GM12878 (cell line): ENCODE measurements around the gene SH3D19. TPM values are rescaled to one million over a fixed set of nuclear protein-coding genes. Genes with fewer than 3 reads are reported as not detected.
A peak's percentile ranks its signal among the peaks of the same experiment; 100 is the strongest.

Source experiments
- ATAC-seq: fragments of 200-7000 bp; cut with Tn5 transposase; 3 replicates; pipeline ENCODE4 v1.9.1; 2020; ENCODE audit warnings: mild to moderate bottlenecking, moderate library complexity
- BruUV-seq: library from RNA; stranded (reverse); fragments of 400-500 nt; replicated peaks from 2 replicates; lab custom pipeline; 2021; lab: Mats Ljungman, UMichigan
- CTCF ChIA-PET: fragments of 300-600 bp; sonication (Branson Sonifier 250); formaldehyde crosslinking; extraction: SDS; loops from one replicate; lab custom pipeline; 2021; ENCODE audit warnings: inconsistent platforms; lab: Yijun Ruan, JAX
- POLR2A ChIA-PET: fragments of 350-600 bp; formaldehyde crosslinking; extraction: SDS; loops from one replicate; lab custom pipeline; 2021; ENCODE audit warnings: inconsistent platforms; lab: Charles Lee
- RAD21 ChIA-PET: fragments of 300-600 bp; sonication (Branson Sonifier 250); formaldehyde crosslinking; loops from one replicate; lab custom pipeline; 2023; ENCODE audit warnings: antibody characterized with exemption; ENCODE audit not compliant: unreplicated experiment; lab: Charles Lee
- SMC1A ChIA-PET: fragments of 300-600 bp; sonication (Branson Sonifier 250); formaldehyde crosslinking; loops from one replicate; lab custom pipeline; 2023; ENCODE audit not compliant: unreplicated experiment, uncharacterized antibody; lab: Charles Lee
- DNase-seq: peaks from one replicate; pipeline ENCODE4 v3.0.0-alpha.2; 2011; ENCODE audit warnings: low read depth, low spot score
- FAIRE-seq: peaks from 3 replicates; lab custom pipeline; 2011; peaks lifted over from hg19 to GRCh38; lab: Jason Lieb, UNC
- H2AFZ ChIP-seq: 2 replicates; pipeline ENCODE4 v1.6.0; 2011; ENCODE audit warnings: low read depth, low read length, control low read depth; ENCODE audit not compliant: control insufficient read depth
- H3K27ac ChIP-seq: 2 replicates; pipeline ENCODE4 v1.5.1; 2011; ENCODE audit warnings: control low read depth; ENCODE audit not compliant: control insufficient read depth, insufficient read depth
- H3K27me3 ChIP-seq, 2 experiments: replicated peaks in 1 of 2; 2 replicates each; pipeline versions ENCODE4 v1.6.0 to v1.6.1; 2011; ENCODE audit warnings: low read length in 1 of 2; ENCODE audit not compliant: control insufficient read depth in 2 of 2, insufficient read depth in 2 of 2
- H3K36me3 ChIP-seq, 2 experiments: 2 replicates each; pipeline ENCODE4 v1.5.1; 2011; ENCODE audit warnings: low read length in 1 of 2; ENCODE audit not compliant: control insufficient read depth in 2 of 2, insufficient read depth in 2 of 2
- H3K4me1 ChIP-seq: 2 replicates; pipeline ENCODE4 v1.6.1; 2011; ENCODE audit warnings: mild to moderate bottlenecking, low read length, moderate library complexity, mixed read lengths; ENCODE audit not compliant: control insufficient read depth, insufficient read depth
- H3K4me2 ChIP-seq: 2 replicates; pipeline ENCODE4 v1.6.0; 2011; ENCODE audit warnings: control low read depth; ENCODE audit not compliant: control insufficient read depth, insufficient read depth
- H3K4me3 ChIP-seq: fragments of 200-600 bp; sonication (generic); 2 replicates; pipeline ENCODE4 v1.5.1; 2016
- H3K79me2 ChIP-seq: 2 replicates; pipeline ENCODE4 v1.6.0; 2011; ENCODE audit warnings: low read length; ENCODE audit not compliant: control insufficient read depth, insufficient read depth
- H3K9ac ChIP-seq: 2 replicates; pipeline ENCODE4 v1.8.0; 2011; ENCODE audit warnings: low read length, control low read depth, mixed read lengths; ENCODE audit not compliant: control insufficient read depth, insufficient read depth
- H3K9me3 ChIP-seq: replicated peaks from 3 replicates; pipeline ENCODE4 v1.5.1; 2011; ENCODE audit warnings: mild to moderate bottlenecking, low read length; ENCODE audit not compliant: control insufficient read depth, insufficient read depth
- H4K20me1 ChIP-seq: 2 replicates; pipeline ENCODE4 v1.6.0; 2011; ENCODE audit not compliant: control insufficient read depth, insufficient read depth
- BMI1 ChIP-seq: fragments of 450-650 bp; IDR thresholded peaks from 2 replicates; pipeline ENCODE4 v1.6.1; 2016; ENCODE audit warnings: mild to moderate bottlenecking, moderate library complexity, borderline replicate concordance
- CEBPB ChIP-seq, 2 experiments: fragments of 150-350 bp in 1 of 2; IDR thresholded peaks; 2 replicates each; pipeline ENCODE4 v1.6.1; 2012 to 2014; ENCODE audit warnings: low read depth in 2 of 2, low read length in 2 of 2, borderline replicate concordance in 1 of 2, inconsistent platforms in 1 of 2
- CHD4 ChIP-seq: fragments of 200-600 bp; sonication (generic); IDR thresholded peaks from 2 replicates; pipeline ENCODE4 v1.6.1; 2016; ENCODE audit warnings: mild to moderate bottlenecking
- JUND ChIP-seq: IDR thresholded peaks from 2 replicates; pipeline ENCODE4 v1.6.1; 2012; ENCODE audit warnings: low read depth, mild to moderate bottlenecking, low read length, improper control_type of control experiment, moderate library complexity
- LARP7 ChIP-seq: fragments of 450-650 bp; IDR thresholded peaks from 2 replicates; pipeline ENCODE4 v1.6.1; 2017; ENCODE audit warnings: mild to moderate bottlenecking
- RAD51 ChIP-seq: fragments of 450-650 bp; IDR thresholded peaks from 2 replicates; pipeline ENCODE4 v1.6.1; 2016; ENCODE audit warnings: moderate library complexity, mild to moderate bottlenecking, inconsistent platforms
- RBBP5 ChIP-seq: fragments of 200-600 bp; sonication (generic); conservative IDR thresholded peaks from 2 replicates; pipeline ENCODE4 v1.6.1; 2016
- ZNF207 ChIP-seq: fragments of 450-650 bp; IDR thresholded peaks from 2 replicates; pipeline ENCODE4 v1.6.1; 2014; ENCODE audit warnings: antibody characterized with exemption, mild to moderate bottlenecking, borderline replicate concordance
- ZNF274 ChIP-seq: IDR thresholded peaks from one replicate; pipeline ENCODE4 v1.8.0; 2011; ENCODE audit not compliant: insufficient read length, insufficient read depth
- WGBS: methylation state at CpG from one replicate; pipeline ENCODE4 v1.1.6; 2016; ENCODE audit warnings: low lambda C conversion rate; ENCODE audit not compliant: insufficient replicate concordance, insufficient coverage; ENCODE audit errors: missing lambda C conversion rate; 5-methylcytosine and 5-hydroxymethylcytosine counted together
- in situ Hi-C: fragments of 300-500 bp; cut with MboI; formaldehyde crosslinking; loops from 9 replicates; pipeline ENCODE4 v1.14.3; 2018; ENCODE audit warnings: mixed read lengths
- intact Hi-C: fragments of 100-400 bp; cut with micrococcal nuclease; formaldehyde crosslinking; loops from one replicate; pipeline ENCODE4 v1.14.2; 2022; ENCODE audit not compliant: unreplicated experiment
- polyA plus RNA-seq, 11 experiments: library from polyadenylated mRNA; depleted of rRNA in 4 of 11; unstranded in 6 of 11; stranded (reverse) in 5 of 11; fragments of >200 nt; fragmentation: Nextera tagmentation in 4 of 11; fragmentation: Illumina TruSeq in 1 of 11; extraction: Ambion mirVana in 4 of 11; extraction: Trizol in 1 of 11; gene quantifications; 1 replicate in 1 of 11; 2 replicates in 10 of 11; pipeline versions ENCODE4 v1.2.1 to v1.2.3, GENCODE V29; 2011 to 2016; ENCODE audit warnings: inconsistent platforms in 2 of 11, missing spikeins in 2 of 11, low read depth in 1 of 11
- total RNA-seq, 4 experiments: library from RNA; depleted of rRNA in 3 of 4; stranded (reverse); fragments of >200 nt in 3 of 4; fragmentation: Illumina TruSeq in 1 of 4; extraction: Trizol in 1 of 4; gene quantifications; 2 replicates each; pipeline versions ENCODE4 v1.2.1 to v1.2.3, GENCODE V29; 2013 to 2021
- TF ChIP-seq, protein P1 (sequence below): fragments of 450-650 bp; formaldehyde crosslinking; IDR thresholded peaks from 2 replicates; pipeline ENCODE4 v1.4.0; 2020; ENCODE audit warnings: mild to moderate bottlenecking, moderate library complexity
- TF ChIP-seq, protein P2 (sequence below): IDR thresholded peaks from 2 replicates; pipeline ENCODE4 v1.6.1; 2011; ENCODE audit warnings: low read depth, low read length, improper control_type of control experiment, borderline replicate concordance

The SH3D19 gene
- total and polyA plus RNA-seq, 10 of the 15 experiments (the other 5 are each of a cell fraction or from before 2014, with no cell fraction given) = 0.03 to 6.9 (median 0.33) TPM; not detected in 3

GRCh38 chr4:151246742-151247141 lies 78.7 kb downstream of the SH3D19 start (continued):
- TF ChIP-seq JUND = no peak

- Histone ChIP-seq H3K27ac (no peak overlapping the region), H4K20me1 (no peaks in the 10 kb centered on the region), H3K4me1 (no peaks in the 10 kb centered on the region), H3K9ac (no peak overlapping the region), H3K4me3 (no peak overlapping the region), H2AFZ (no peak overlapping the region), H3K36me3 (no peaks in the 10 kb centered on the region), H3K79me2 (no peaks in the 10 kb centered on the region), H3K4me2 (no peak overlapping the region), H3K9me3 (no peaks in the 10 kb centered on the region), H3K27me3 (no peaks in the 10 kb centered on the region; a peak in 1 of 4 replicates)
- intact Hi-C loops = no loop called here
- WGBS = 67% methylated on average over 2 of the region's 2 CpGs
- TF ChIP-seq JUND (no peak), CHD4 (no peak), CEBPB (IDR thresholded peaks at IDR 0.05; ENCODE audit: borderline replicate concordance in 1 of 2, low read depth in 2 of 2, low read length in 2 of 2) (no peak), BMI1 (no peak), LARP7 (no peak), ZNF274 (no peak), RBBP5 (no peak), ZNF207 (no peak), RAD51 (no peak)
- TF ChIP-seq, protein P1, sequence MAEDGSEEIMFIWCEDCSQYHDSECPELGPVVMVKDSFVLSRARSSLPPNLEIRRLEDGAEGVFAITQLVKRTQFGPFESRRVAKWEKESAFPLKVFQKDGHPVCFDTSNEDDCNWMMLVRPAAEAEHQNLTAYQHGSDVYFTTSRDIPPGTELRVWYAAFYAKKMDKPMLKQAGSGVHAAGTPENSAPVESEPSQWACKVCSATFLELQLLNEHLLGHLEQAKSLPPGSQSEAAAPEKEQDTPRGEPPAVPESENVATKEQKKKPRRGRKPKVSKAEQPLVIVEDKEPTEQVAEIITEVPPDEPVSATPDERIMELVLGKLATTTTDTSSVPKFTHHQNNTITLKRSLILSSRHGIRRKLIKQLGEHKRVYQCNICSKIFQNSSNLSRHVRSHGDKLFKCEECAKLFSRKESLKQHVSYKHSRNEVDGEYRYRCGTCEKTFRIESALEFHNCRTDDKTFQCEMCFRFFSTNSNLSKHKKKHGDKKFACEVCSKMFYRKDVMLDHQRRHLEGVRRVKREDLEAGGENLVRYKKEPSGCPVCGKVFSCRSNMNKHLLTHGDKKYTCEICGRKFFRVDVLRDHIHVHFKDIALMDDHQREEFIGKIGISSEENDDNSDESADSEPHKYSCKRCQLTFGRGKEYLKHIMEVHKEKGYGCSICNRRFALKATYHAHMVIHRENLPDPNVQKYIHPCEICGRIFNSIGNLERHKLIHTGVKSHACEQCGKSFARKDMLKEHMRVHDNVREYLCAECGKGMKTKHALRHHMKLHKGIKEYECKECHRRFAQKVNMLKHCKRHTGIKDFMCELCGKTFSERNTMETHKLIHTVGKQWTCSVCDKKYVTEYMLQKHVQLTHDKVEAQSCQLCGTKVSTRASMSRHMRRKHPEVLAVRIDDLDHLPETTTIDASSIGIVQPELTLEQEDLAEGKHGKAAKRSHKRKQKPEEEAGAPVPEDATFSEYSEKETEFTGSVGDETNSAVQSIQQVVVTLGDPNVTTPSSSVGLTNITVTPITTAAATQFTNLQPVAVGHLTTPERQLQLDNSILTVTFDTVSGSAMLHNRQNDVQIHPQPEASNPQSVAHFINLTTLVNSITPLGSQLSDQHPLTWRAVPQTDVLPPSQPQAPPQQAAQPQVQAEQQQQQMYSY (CRISPR knock-in tag) = no peak
- TF ChIP-seq, protein P2, sequence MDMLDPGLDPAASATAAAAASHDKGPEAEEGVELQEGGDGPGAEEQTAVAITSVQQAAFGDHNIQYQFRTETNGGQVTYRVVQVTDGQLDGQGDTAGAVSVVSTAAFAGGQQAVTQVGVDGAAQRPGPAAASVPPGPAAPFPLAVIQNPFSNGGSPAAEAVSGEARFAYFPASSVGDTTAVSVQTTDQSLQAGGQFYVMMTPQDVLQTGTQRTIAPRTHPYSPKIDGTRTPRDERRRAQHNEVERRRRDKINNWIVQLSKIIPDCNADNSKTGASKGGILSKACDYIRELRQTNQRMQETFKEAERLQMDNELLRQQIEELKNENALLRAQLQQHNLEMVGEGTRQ = no peak
- BruUV-seq = no TSS peak
- in situ Hi-C loops = no loop called here
- POLR2A ChIA-PET = no interaction called here
- RAD21 ChIA-PET = no interaction called here
- ATAC-seq = no peak
- SMC1A ChIA-PET = no interaction called here
- CTCF ChIA-PET = interaction anchor here (1.5 kb wide), 1 partner anchor 125 kb away, joined by 5 read pairs; no protein-coding TSS in a partner anchor
- FAIRE-seq = peak; percentile 7
- no peak for DNase-seq
Observed at GRCh38 chr4:151242305-151242704, 83.1 kb downstream of the SH3D19 start.
